NB4 (cell line): Measurements from ENCODE around the gene HSCB.

Source experiments
- DNase-seq: peaks from one replicate; pipeline ENCODE4 v3.0.0; 2010; ENCODE audit warnings: low read depth
- H3K4me3 ChIP-seq: one replicate; pipeline ENCODE4 v1.5.1; 2011; ENCODE audit warnings: mild to moderate bottlenecking, low read depth, low read length, moderate library complexity
- MYC ChIP-seq: IDR thresholded peaks from 2 replicates; pipeline ENCODE4 v1.6.1; 2011; ENCODE audit warnings: low read depth, low read length
- POLR2A ChIP-seq: IDR thresholded peaks from 2 replicates; pipeline ENCODE4 v1.6.1; 2011; ENCODE audit warnings: mild to moderate bottlenecking; ENCODE audit not compliant: insufficient read length; ENCODE audit errors: extremely low read depth
- TF ChIP-seq, protein P1 (sequence below): IDR thresholded peaks from one replicate; pipeline ENCODE4 v1.5.1; 2012; ENCODE audit warnings: low read depth, low read length
- TF ChIP-seq, protein P2 (sequence below): IDR thresholded peaks from 2 replicates; pipeline ENCODE4 v1.6.1; 2011; ENCODE audit warnings: low read depth, low read length

Gene HSCB

GRCh38 chr22:28792491-28793383 is 50.9 kb downstream of the HSCB start:
- no peak overlapping the region for H3K4me3 ChIP-seq
- peak; percentile 62 for DNase-seq

GRCh38 chr22:28793976-28794584 is 52.2 kb downstream of the HSCB start:
- DNase-seq: no peak
- TF ChIP-seq POLR2A: no peak
- no peak for TF ChIP-seq MYC
- TF ChIP-seq, protein P1, sequence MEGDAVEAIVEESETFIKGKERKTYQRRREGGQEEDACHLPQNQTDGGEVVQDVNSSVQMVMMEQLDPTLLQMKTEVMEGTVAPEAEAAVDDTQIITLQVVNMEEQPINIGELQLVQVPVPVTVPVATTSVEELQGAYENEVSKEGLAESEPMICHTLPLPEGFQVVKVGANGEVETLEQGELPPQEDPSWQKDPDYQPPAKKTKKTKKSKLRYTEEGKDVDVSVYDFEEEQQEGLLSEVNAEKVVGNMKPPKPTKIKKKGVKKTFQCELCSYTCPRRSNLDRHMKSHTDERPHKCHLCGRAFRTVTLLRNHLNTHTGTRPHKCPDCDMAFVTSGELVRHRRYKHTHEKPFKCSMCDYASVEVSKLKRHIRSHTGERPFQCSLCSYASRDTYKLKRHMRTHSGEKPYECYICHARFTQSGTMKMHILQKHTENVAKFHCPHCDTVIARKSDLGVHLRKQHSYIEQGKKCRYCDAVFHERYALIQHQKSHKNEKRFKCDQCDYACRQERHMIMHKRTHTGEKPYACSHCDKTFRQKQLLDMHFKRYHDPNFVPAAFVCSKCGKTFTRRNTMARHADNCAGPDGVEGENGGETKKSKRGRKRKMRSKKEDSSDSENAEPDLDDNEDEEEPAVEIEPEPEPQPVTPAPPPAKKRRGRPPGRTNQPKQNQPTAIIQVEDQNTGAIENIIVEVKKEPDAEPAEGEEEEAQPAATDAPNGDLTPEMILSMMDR: no peak
- TF ChIP-seq, protein P2, sequence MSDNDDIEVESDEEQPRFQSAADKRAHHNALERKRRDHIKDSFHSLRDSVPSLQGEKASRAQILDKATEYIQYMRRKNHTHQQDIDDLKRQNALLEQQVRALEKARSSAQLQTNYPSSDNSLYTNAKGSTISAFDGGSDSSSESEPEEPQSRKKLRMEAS: no peak
- H3K4me3 ChIP-seq: no peak overlapping the region

More at GRCh38 chr22:28792491-28793383, 50.9 kb downstream of the HSCB start:
- TF ChIP-seq, protein P1: no peak
- TF ChIP-seq MYC (no peak), POLR2A (no peak)
- TF ChIP-seq, protein P2: no peak

DNA sequence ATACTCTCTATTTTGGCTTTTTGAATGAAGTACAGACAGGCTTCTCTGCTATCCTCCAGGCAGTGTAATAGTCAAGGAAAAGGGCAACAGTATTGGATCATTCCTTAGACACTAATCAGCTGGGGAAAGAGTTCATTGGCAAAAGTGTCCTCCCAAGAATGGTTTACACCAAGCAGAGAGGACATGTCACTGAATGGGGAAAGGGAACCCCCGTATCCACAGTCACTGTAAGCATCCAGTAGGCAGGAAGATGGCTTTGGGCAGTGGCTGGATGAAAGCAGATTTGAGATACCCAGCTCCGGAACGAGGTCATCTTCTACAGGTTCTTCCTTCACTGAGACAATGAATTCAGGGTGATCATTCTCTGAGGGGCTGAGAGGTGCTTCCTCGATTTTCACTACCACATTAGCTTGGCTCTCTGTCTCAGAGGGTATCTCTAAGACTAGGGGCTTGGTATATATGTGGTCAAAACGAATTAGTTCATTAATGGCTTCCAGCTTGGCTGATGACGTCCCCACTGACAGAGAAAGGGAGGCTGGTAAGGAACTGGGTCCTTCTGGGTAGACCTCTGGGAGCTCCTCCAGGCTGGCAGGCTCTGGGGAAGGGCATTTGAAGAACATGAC is 53.3 kb downstream of the HSCB start:
- H3K4me3 ChIP-seq: peak overlapping the region; percentile 25
- no peak for DNase-seq
- TF ChIP-seq MYC (no peak), POLR2A (no peak)
- TF ChIP-seq, protein P2: no peak
- TF ChIP-seq, protein P1: no peak

GRCh38 chr22:28795932-28796856 is 54.4 kb downstream of the HSCB start:
- TF ChIP-seq, protein P2: no peak
- no peak for TF ChIP-seq MYC
- TF ChIP-seq, protein P1: no peak
- TF ChIP-seq POLR2A: no peak
- peak overlapping the region; percentile 100 for H3K4me3 ChIP-seq
- DNase-seq: no peak
